Liver (tissue), 9 donors: ENCODE measurements around the gene PLEKHA5. TPM values are rescaled to one million over a fixed set of nuclear protein-coding genes. Genes with fewer than 3 reads are reported as not detected.

Source experiments
- DNase-seq: peaks from one replicate; pipeline ENCODE4 v3.0.0-alpha.2; 2017; ENCODE audit warnings: low spot score
- H3K27ac ChIP-seq, 2 donors: one replicate each; pipeline ENCODE4 v1.7.0; 2013; ENCODE audit warnings: inconsistent platforms in 2 of 2, low read length in 2 of 2, control low read depth in 1 of 2, low read depth in 1 of 2, mild to moderate bottlenecking in 1 of 2
- H3K27me3 ChIP-seq, 4 donors: one replicate each; pipeline versions ENCODE4 v1.6.1 to v1.7.0; 2013; ENCODE audit warnings: low read length in 3 of 4, inconsistent platforms in 1 of 4, mild to moderate bottlenecking in 1 of 4, moderate library complexity in 1 of 4; ENCODE audit not compliant: control insufficient read depth in 4 of 4, insufficient read depth in 4 of 4
- H3K36me3 ChIP-seq, 4 donors: one replicate each; pipeline versions ENCODE4 v1.6.1 to v1.7.0; 2013; ENCODE audit warnings: low read length in 3 of 4, mild to moderate bottlenecking in 3 of 4, low read depth in 1 of 4, moderate library complexity in 1 of 4; ENCODE audit not compliant: control insufficient read depth in 4 of 4, insufficient read depth in 3 of 4
- H3K4me1 ChIP-seq, 4 donors: one replicate each; pipeline versions ENCODE4 v1.6.1 to v1.7.0; 2013; ENCODE audit warnings: low read length in 3 of 4, mild to moderate bottlenecking in 3 of 4, moderate library complexity in 1 of 4; ENCODE audit not compliant: control insufficient read depth in 4 of 4, insufficient read depth in 4 of 4
- H3K4me3 ChIP-seq, 3 donors: one replicate each; pipeline versions ENCODE4 v1.6.1 to v1.7.0; 2013; ENCODE audit warnings: low read length in 3 of 3, control low read depth in 1 of 3, low read depth in 1 of 3, mild to moderate bottlenecking in 1 of 3
- H3K9ac ChIP-seq, 2 donors: one replicate each; pipeline ENCODE4 v1.7.0; 2013; ENCODE audit warnings: low read length in 2 of 2, mild to moderate bottlenecking in 2 of 2, moderate library complexity in 2 of 2, control low read depth in 1 of 2, low read depth in 1 of 2
- H3K9me3 ChIP-seq, 4 donors: one replicate each; pipeline versions ENCODE4 v1.6.1 to v1.7.0; 2013; ENCODE audit warnings: low read length in 3 of 4; ENCODE audit not compliant: control insufficient read depth in 4 of 4
- CTCF ChIP-seq: fragments of 150-350 bp; IDR thresholded peaks from 2 replicates; pipeline ENCODE4 v1.5.1; 2017; ENCODE audit warnings: improper control_type of control experiment, low read depth, low read length; ENCODE audit not compliant: missing input control
- EGR1 ChIP-seq, 2 donors: IDR thresholded peaks; 2 replicates each; pipeline ENCODE4 v1.6.1; 2016 to 2018; ENCODE audit warnings: antibody characterized with exemption in 2 of 2, low read depth in 2 of 2
- FOXA1 ChIP-seq: IDR thresholded peaks from 2 replicates; pipeline ENCODE4 v1.6.1; 2016; ENCODE audit warnings: antibody characterized with exemption
- FOXA2 ChIP-seq: IDR thresholded peaks from 2 replicates; pipeline ENCODE4 v1.6.1; 2016; ENCODE audit warnings: antibody characterized with exemption
- GABPA ChIP-seq, 2 donors: IDR thresholded peaks in 1 of 2; conservative IDR thresholded peaks in 1 of 2; 2 replicates each; pipeline ENCODE4 v1.6.1; 2016; ENCODE audit warnings: antibody characterized with exemption in 2 of 2, mild to moderate bottlenecking in 1 of 2, moderate library complexity in 1 of 2
- HNF4A ChIP-seq, 2 donors: conservative IDR thresholded peaks; 2 replicates each; pipeline ENCODE4 v1.6.1; 2016; ENCODE audit warnings: antibody characterized with exemption in 2 of 2, mild to moderate bottlenecking in 2 of 2
- HNF4G ChIP-seq: IDR thresholded peaks from 2 replicates; pipeline ENCODE4 v1.6.1; 2016; ENCODE audit warnings: antibody characterized with exemption
- JUND ChIP-seq, 2 donors: IDR thresholded peaks; 2 replicates each; pipeline ENCODE4 v1.6.1; 2016; ENCODE audit warnings: antibody characterized with exemption in 2 of 2
- NR2F2 ChIP-seq: IDR thresholded peaks from 2 replicates; pipeline ENCODE4 v1.6.1; 2016; ENCODE audit warnings: antibody characterized with exemption
- RAD21 ChIP-seq, 2 donors: IDR thresholded peaks; 2 replicates each; pipeline ENCODE4 v1.6.1; 2016; ENCODE audit warnings: antibody characterized with exemption in 2 of 2, mild to moderate bottlenecking in 2 of 2
- RXRA ChIP-seq, 2 donors: IDR thresholded peaks; 2 replicates each; pipeline ENCODE4 v1.6.1; 2017 to 2018; ENCODE audit warnings: antibody characterized with exemption in 2 of 2, mild to moderate bottlenecking in 1 of 2
- SP1 ChIP-seq: IDR thresholded peaks from 2 replicates; pipeline ENCODE4 v1.6.1; 2018; ENCODE audit warnings: antibody characterized with exemption, mild to moderate bottlenecking
- TAF1 ChIP-seq: conservative IDR thresholded peaks from 2 replicates; pipeline ENCODE4 v1.6.1; 2016; ENCODE audit warnings: antibody characterized with exemption, mild to moderate bottlenecking
- YY1 ChIP-seq: IDR thresholded peaks from 2 replicates; pipeline ENCODE4 v1.6.1; 2016; ENCODE audit warnings: antibody characterized with exemption, mild to moderate bottlenecking
- WGBS: extraction: QIAGEN DNeasy Blood & Tissue Kit; methylation state at CpG from one replicate; pipeline ENCODE4 v1.1.7; 2013; 5-methylcytosine and 5-hydroxymethylcytosine counted together
- polyA plus RNA-seq, 2 donors: library from polyadenylated mRNA; stranded (reverse) in 1 of 2; unstranded in 1 of 2; fragments of 200-250 nt in 1 of 2; fragments of >200 nt in 1 of 2; fragmentation: Nextera tagmentation in 1 of 2; extraction: Ambion mirVana in 1 of 2; gene quantifications; one replicate each; pipeline versions ENCODE4 v1.2.1 to v1.2.3, GENCODE V29; 2013 to 2015
- total RNA-seq, 2 donors: library from RNA; depleted of rRNA; stranded (reverse); fragments of >200 nt; gene quantifications; one replicate each; pipeline ENCODE4 v1.2.3, GENCODE V29; 2014
- TF ChIP-seq, protein P1 (sequence below): IDR thresholded peaks from 2 replicates; pipeline ENCODE4 v1.6.1; 2016; ENCODE audit warnings: antibody characterized with exemption
- TF ChIP-seq, protein P2 (sequence below): IDR thresholded peaks from 2 replicates; pipeline ENCODE4 v1.6.1; 2016; ENCODE audit warnings: antibody characterized with exemption, mild to moderate bottlenecking
- TF ChIP-seq, protein P3 (sequence below): IDR thresholded peaks from 2 replicates; pipeline ENCODE4 v1.6.1; 2016; ENCODE audit warnings: antibody characterized with exemption
- TF ChIP-seq, protein P4 (sequence below): IDR thresholded peaks from 2 replicates; pipeline ENCODE4 v1.6.1; 2016; ENCODE audit warnings: antibody characterized with exemption
- donor health status: healthy.
- donor health status: healthy.
- donor health status: healthy.
- donor health status: healthy.
- donor health status: healthy.

The PLEKHA5 gene
- total and polyA plus RNA-seq, 4 donors: 4.6 to 25.5 (median 16.8) TPM

DNA sequence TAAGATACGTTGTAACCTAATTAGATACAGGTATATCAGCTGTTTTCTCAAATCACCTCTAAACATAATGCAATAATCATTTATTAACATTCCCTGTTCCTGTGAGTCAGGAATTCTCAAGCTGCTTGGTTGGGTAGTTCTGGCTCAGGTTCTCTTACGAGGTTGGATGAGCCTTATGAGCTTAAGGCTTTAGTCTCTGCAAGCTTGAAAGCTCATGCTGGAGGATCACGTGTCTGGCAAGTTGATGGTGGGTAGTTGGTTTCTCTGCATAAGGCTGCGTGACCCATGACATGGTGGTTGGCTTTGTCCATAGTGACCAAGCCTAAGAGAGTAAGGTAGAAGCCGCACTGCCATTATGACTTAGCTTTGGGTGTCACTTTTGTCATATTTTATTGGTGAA, 62.0 kb downstream of the PLEKHA5 start:
- TF ChIP-seq, protein P1, sequence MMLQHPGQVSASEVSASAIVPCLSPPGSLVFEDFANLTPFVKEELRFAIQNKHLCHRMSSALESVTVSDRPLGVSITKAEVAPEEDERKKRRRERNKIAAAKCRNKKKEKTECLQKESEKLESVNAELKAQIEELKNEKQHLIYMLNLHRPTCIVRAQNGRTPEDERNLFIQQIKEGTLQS: no peak
- TF ChIP-seq SP1 (no peak), FOXA2 (no peak), YY1 (no peak), EGR1 (IDR thresholded peaks at IDR 0.05; ENCODE audit: low read depth in 2 of 2) (no peak), FOXA1 (no peak), HNF4A (conservative IDR thresholded peaks at IDR 0.05) (no peak), CTCF (no peak), GABPA (IDR thresholded peaks at IDR 0.05 in 1 of 2, conservative IDR thresholded peaks at IDR 0.05 in 1 of 2) (no peak), RXRA (IDR thresholded peaks at IDR 0.05) (no peak), JUND (IDR thresholded peaks at IDR 0.05) (no peak), HNF4G (no peak), TAF1 (no peak), RAD21 (IDR thresholded peaks at IDR 0.05) (no peak), NR2F2 (no peak)
- TF ChIP-seq, protein P2, sequence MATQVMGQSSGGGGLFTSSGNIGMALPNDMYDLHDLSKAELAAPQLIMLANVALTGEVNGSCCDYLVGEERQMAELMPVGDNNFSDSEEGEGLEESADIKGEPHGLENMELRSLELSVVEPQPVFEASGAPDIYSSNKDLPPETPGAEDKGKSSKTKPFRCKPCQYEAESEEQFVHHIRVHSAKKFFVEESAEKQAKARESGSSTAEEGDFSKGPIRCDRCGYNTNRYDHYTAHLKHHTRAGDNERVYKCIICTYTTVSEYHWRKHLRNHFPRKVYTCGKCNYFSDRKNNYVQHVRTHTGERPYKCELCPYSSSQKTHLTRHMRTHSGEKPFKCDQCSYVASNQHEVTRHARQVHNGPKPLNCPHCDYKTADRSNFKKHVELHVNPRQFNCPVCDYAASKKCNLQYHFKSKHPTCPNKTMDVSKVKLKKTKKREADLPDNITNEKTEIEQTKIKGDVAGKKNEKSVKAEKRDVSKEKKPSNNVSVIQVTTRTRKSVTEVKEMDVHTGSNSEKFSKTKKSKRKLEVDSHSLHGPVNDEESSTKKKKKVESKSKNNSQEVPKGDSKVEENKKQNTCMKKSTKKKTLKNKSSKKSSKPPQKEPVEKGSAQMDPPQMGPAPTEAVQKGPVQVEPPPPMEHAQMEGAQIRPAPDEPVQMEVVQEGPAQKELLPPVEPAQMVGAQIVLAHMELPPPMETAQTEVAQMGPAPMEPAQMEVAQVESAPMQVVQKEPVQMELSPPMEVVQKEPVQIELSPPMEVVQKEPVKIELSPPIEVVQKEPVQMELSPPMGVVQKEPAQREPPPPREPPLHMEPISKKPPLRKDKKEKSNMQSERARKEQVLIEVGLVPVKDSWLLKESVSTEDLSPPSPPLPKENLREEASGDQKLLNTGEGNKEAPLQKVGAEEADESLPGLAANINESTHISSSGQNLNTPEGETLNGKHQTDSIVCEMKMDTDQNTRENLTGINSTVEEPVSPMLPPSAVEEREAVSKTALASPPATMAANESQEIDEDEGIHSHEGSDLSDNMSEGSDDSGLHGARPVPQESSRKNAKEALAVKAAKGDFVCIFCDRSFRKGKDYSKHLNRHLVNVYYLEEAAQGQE: no peak
- TF ChIP-seq, protein P3, sequence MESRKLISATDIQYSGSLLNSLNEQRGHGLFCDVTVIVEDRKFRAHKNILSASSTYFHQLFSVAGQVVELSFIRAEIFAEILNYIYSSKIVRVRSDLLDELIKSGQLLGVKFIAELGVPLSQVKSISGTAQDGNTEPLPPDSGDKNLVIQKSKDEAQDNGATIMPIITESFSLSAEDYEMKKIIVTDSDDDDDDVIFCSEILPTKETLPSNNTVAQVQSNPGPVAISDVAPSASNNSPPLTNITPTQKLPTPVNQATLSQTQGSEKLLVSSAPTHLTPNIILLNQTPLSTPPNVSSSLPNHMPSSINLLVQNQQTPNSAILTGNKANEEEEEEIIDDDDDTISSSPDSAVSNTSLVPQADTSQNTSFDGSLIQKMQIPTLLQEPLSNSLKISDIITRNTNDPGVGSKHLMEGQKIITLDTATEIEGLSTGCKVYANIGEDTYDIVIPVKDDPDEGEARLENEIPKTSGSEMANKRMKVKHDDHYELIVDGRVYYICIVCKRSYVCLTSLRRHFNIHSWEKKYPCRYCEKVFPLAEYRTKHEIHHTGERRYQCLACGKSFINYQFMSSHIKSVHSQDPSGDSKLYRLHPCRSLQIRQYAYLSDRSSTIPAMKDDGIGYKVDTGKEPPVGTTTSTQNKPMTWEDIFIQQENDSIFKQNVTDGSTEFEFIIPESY: no peak
- TF ChIP-seq, protein P4, sequence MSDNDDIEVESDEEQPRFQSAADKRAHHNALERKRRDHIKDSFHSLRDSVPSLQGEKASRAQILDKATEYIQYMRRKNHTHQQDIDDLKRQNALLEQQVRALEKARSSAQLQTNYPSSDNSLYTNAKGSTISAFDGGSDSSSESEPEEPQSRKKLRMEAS: no peak
- H3K36me3 ChIP-seq: no peaks in the 10 kb centered on the region
- no peaks in the 10 kb centered on the region for H3K9me3 ChIP-seq
- DNase-seq: no peak
- peaks cover 4 to 31% (median 14%) of the 10 kb centered on the region in 4 donors for H3K4me1 ChIP-seq
- H3K27ac ChIP-seq: no peak overlapping the region
- H3K9ac ChIP-seq: no peak overlapping the region
- no peaks in the 10 kb centered on the region for H3K27me3 ChIP-seq
- no peak overlapping the region for H3K4me3 ChIP-seq
- WGBS: 96% methylated on average over 5 of the region's 5 CpGs
